K562 (cell line): ENCODE data around the gene FAM20B. TPM values are rescaled to one million over a fixed set of nuclear protein-coding genes. Genes with fewer than 3 reads are reported as not detected.

ENCODE experiments used
- ATF4 ChIP-seq: fragments of 450-650 bp; formaldehyde crosslinking; IDR thresholded peaks from 2 replicates; pipeline ENCODE4 v1.4.0; 2022; ENCODE audit warnings: mild to moderate bottlenecking, moderate library complexity
- CEBPZ ChIP-seq: fragments of 150-350 bp; IDR thresholded peaks from 2 replicates; pipeline ENCODE4 v1.6.1; 2014; ENCODE audit warnings: low read depth, mild to moderate bottlenecking, low read length, borderline replicate concordance
- DPF2 ChIP-seq: fragments of 450-650 bp; IDR thresholded peaks from 2 replicates; pipeline ENCODE4 v1.6.1; 2016
- PKNOX1 ChIP-seq: fragments of 450-650 bp; IDR thresholded peaks from 2 replicates; pipeline ENCODE4 v1.6.1; 2016
- PPARD ChIP-seq: fragments of 250-450 bp; sonication (Bioruptor Pico); IDR thresholded peaks from 2 replicates; pipeline ENCODE4 v1.8.0; 2022; ENCODE audit warnings: inconsistent platforms, mild to moderate bottlenecking, moderate library complexity
- PRPF4 ChIP-seq: fragments of 200-400 bp; formaldehyde crosslinking; IDR thresholded peaks from one replicate; pipeline ENCODE4 v1.6.1; 2017; ENCODE audit warnings: low read length, low read depth, mild to moderate bottlenecking; ENCODE audit not compliant: insufficient read depth, poor library complexity, severe bottlenecking
- RBM22 ChIP-seq: fragments of 200-400 bp; formaldehyde crosslinking; IDR thresholded peaks from 2 replicates; pipeline ENCODE4 v1.6.1; 2018; ENCODE audit warnings: low read length, low read depth; ENCODE audit not compliant: poor library complexity, severe bottlenecking
- SMAD2 ChIP-seq: fragments of 150-350 bp; IDR thresholded peaks from 2 replicates; pipeline ENCODE4 v1.6.1; 2014; ENCODE audit warnings: low read depth, mild to moderate bottlenecking, low read length
- STAT6 ChIP-seq: sonication (generic); formaldehyde crosslinking; IDR thresholded peaks from 2 replicates; pipeline ENCODE4 v1.8.1; 2023; ENCODE audit warnings: mild to moderate bottlenecking, missing genetic modification reagents
- ZNF146 ChIP-seq: IDR thresholded peaks from one replicate; pipeline ENCODE4 v1.6.1; 2018; ENCODE audit warnings: missing compliant biosample characterization; ENCODE audit not compliant: unreplicated experiment
- ZNF511 ChIP-seq: sonication (generic); formaldehyde crosslinking; IDR thresholded peaks from 2 replicates; pipeline ENCODE4 v1.8.0; 2022; ENCODE audit warnings: mild to moderate bottlenecking, missing genetic modification reagents
- ZNF609 ChIP-seq: sonication (generic); formaldehyde crosslinking; IDR thresholded peaks from 2 replicates; pipeline ENCODE4 v1.8.1; 2023; ENCODE audit warnings: missing genetic modification reagents, mild to moderate bottlenecking, borderline replicate concordance
- polyA plus RNA-seq, 8 experiments: library from polyadenylated mRNA; depleted of rRNA in 4 of 8; stranded (reverse) in 5 of 8; unstranded in 3 of 8; fragments of >200 nt; fragmentation: Nextera tagmentation in 2 of 8; fragmentation: Illumina TruSeq in 1 of 8; extraction: Ambion mirVana in 2 of 8; extraction: Trizol in 1 of 8; gene quantifications; 2 replicates each; pipeline versions ENCODE4 v1.2.1 to v1.2.3, GENCODE V29; 2011 to 2014; ENCODE audit warnings: inconsistent platforms in 1 of 8, missing spikeins in 1 of 8
- total RNA-seq, 7 experiments: library from RNA; depleted of rRNA in 6 of 7; stranded (reverse); fragments of >200 nt in 6 of 7; fragmentation: Illumina TruSeq in 2 of 7; extraction: Trizol in 2 of 7; gene quantifications; 2 replicates each; pipeline versions ENCODE4 v1.2.1 to v1.2.3, GENCODE V29; 2011 to 2021; ENCODE audit warnings: low replicate concordance in 1 of 7

The FAM20B gene
- total and polyA plus RNA-seq, 9 of the 15 experiments (the other 6 are each of a cell fraction or from before 2014, with no cell fraction given): 7.2 to 67.5 (median 42.9) TPM

GRCh38 chr1:179046808-179047635 lies 21.3 kb downstream of the FAM20B start (continued):
- TF ChIP-seq CEBPZ: no peak
- no peak for TF ChIP-seq STAT6 (CRISPR knock-in tag)
- TF ChIP-seq RBM22: no peak
- TF ChIP-seq SMAD2: no peak
- TF ChIP-seq ATF4 (CRISPR knock-in tag): peak; percentile 80
- TF ChIP-seq ZNF511 (CRISPR knock-in tag): no peak; the same call in 1 of the 2 replicates
- peak; percentile 100 for TF ChIP-seq DPF2
- TF ChIP-seq PKNOX1: peak; percentile 64
- no peak for TF ChIP-seq ZNF146 (CRISPR knock-in tag)
- no peak for TF ChIP-seq PRPF4
- peak; percentile 99 for TF ChIP-seq ZNF609 (CRISPR knock-in tag)
- TF ChIP-seq PPARD (CRISPR knock-in tag): no peak
